Measurements from ENCODE around the gene CDC42SE2. TPM values are rescaled to one million over a fixed set of nuclear protein-coding genes. Genes with fewer than 3 reads are reported as not detected.
A peak's percentile ranks its signal among the peaks of the same experiment; 100 is the strongest.

Gene CDC42SE2
- total RNA-seq, 1 experiment from 2014 or later, result 52.3 TPM

- no peak for DNase-seq (ENCODE audit: low spot score)
Observed at GRCh38 chr5:131366428-131366827, 102.6 kb downstream of the CDC42SE2 start.

GRCh38 chr5:131367219-131367860 is 103.5 kb downstream of the CDC42SE2 start:
- no peak for DNase-seq (ENCODE audit: low spot score)

GRCh38 chr5:131368866-131369265 is 105.0 kb downstream of the CDC42SE2 start:
- no peak for DNase-seq (ENCODE audit: low spot score)

- no peak for DNase-seq (ENCODE audit: low spot score)
Observed at GRCh38 chr5:131369558-131369957, 105.7 kb downstream of the CDC42SE2 start.

- no peak for DNase-seq (ENCODE audit: low spot score)
Observed at GRCh38 chr5:131371835-131372234, 108.0 kb downstream of the CDC42SE2 start.

GRCh38 chr5:131373265-131373664 is 109.4 kb downstream of the CDC42SE2 start:
- no peak for DNase-seq (ENCODE audit: low spot score)

GRCh38 chr5:131375351-131375750 is 111.5 kb downstream of the CDC42SE2 start:
- no peak for DNase-seq (ENCODE audit: low spot score)

- DNase-seq (ENCODE audit: low spot score), result no peak
Observed at GRCh38 chr5:131377346-131377745, 113.5 kb downstream of the CDC42SE2 start.

- no peak for DNase-seq (ENCODE audit: low spot score)
Observed at GRCh38 chr5:131377785-131378325, 114.0 kb downstream of the CDC42SE2 start.

GRCh38 chr5:131378721-131379541 is 115.1 kb downstream of the CDC42SE2 start:
- DNase-seq (ENCODE audit: low spot score), result no peak

- DNase-seq (ENCODE audit: low spot score), result peak; percentile 91
Observed at GRCh38 chr5:131379723-131380122, 115.9 kb downstream of the CDC42SE2 start.

GRCh38 chr5:131380238-131380637 is 116.4 kb downstream of the CDC42SE2 start:
- DNase-seq (ENCODE audit: low spot score), result peak; percentile 31

GRCh38 chr5:131381021-131381420 is 117.2 kb downstream of the CDC42SE2 start:
- no peak for DNase-seq (ENCODE audit: low spot score)

GRCh38 chr5:131381777-131382176 is 117.9 kb downstream of the CDC42SE2 start:
- no peak for DNase-seq (ENCODE audit: low spot score)

GRCh38 chr5:131382407-131383395 is 118.8 kb downstream of the CDC42SE2 start:
- DNase-seq (ENCODE audit: low spot score), result peak; percentile 84

GRCh38 chr5:131384173-131384572 is 120.3 kb downstream of the CDC42SE2 start:
- no peak for DNase-seq (ENCODE audit: low spot score)

GRCh38 chr5:131384616-131385214 is 120.9 kb downstream of the CDC42SE2 start:
- DNase-seq (ENCODE audit: low spot score), result no peak

GRCh38 chr5:131386124-131386523 is 122.3 kb downstream of the CDC42SE2 start:
- no peak for DNase-seq (ENCODE audit: low spot score)

- no peak for DNase-seq (ENCODE audit: low spot score)
Observed at GRCh38 chr5:131386779-131387178, 122.9 kb downstream of the CDC42SE2 start.

- DNase-seq (ENCODE audit: low spot score), result no peak
Observed at GRCh38 chr5:131387255-131387654, 123.4 kb downstream of the CDC42SE2 start.

Measured in A172 (cell line).